Breast epithelium (tissue), 4 donors: ENCODE results near the gene KDM6A. TPM values are rescaled to one million over a fixed set of nuclear protein-coding genes. Genes with fewer than 3 reads are reported as not detected.
"Not testable (repeated sequence)": the region's sequence is repeated elsewhere in the genome, so short reads cannot be mapped to it uniquely, and the experiment has no call there.

ENCODE experiments used
- DNase-seq, 2 donors: peaks; one replicate each; pipeline ENCODE4 v3.0.0-alpha.2; 2019; ENCODE audit warnings: low spot score in 2 of 2
- H3K27ac ChIP-seq, 2 donors: fragments of 200-600 bp; sonication (generic) in 1 of 2; one replicate each; pipeline ENCODE4 v1.5.1; 2016 to 2019; ENCODE audit warnings: mild to moderate bottlenecking in 1 of 2
- H3K27me3 ChIP-seq, 2 donors: fragments of 200-600 bp; sonication (generic) in 1 of 2; one replicate each; pipeline versions ENCODE4 v1.5.1 to v1.6.0; 2017 to 2019; ENCODE audit warnings: control low read depth in 1 of 2, mild to moderate bottlenecking in 1 of 2
- H3K36me3 ChIP-seq: fragments of 200-600 bp; one replicate; pipeline ENCODE4 v1.5.1; 2019
- H3K4me1 ChIP-seq, 2 donors: fragments of 200-600 bp; sonication (generic); one replicate each; pipeline ENCODE4 v1.5.1; 2016 to 2019; ENCODE audit warnings: control low read depth in 1 of 2
- H3K4me3 ChIP-seq, 3 donors: fragments of 200-600 bp; sonication (generic); 1 replicate in 2 of 3; 2 replicates in 1 of 3; pipeline ENCODE4 v1.5.1; 2016 to 2019; ENCODE audit warnings: mild to moderate bottlenecking in 3 of 3, moderate library complexity in 2 of 3
- H3K9me3 ChIP-seq, 2 donors: fragments of 200-600 bp; sonication (generic) in 1 of 2; one replicate each; pipeline ENCODE4 v1.5.1; 2016 to 2019; ENCODE audit warnings: control low read depth in 1 of 2
- CTCF ChIP-seq, 3 donors: fragments of 450-650 bp; IDR thresholded peaks; one replicate each; pipeline ENCODE4 v1.5.1; 2016 to 2017; ENCODE audit warnings: antibody characterized with exemption in 3 of 3, mild to moderate bottlenecking in 3 of 3, moderate library complexity in 3 of 3
- POLR2A ChIP-seq: fragments of 450-650 bp; IDR thresholded peaks from one replicate; pipeline ENCODE4 v1.6.1; 2016; ENCODE audit warnings: antibody characterized with exemption, mild to moderate bottlenecking, moderate library complexity
- POLR2AphosphoS5 ChIP-seq, 3 donors: sonication (generic); formaldehyde crosslinking; IDR thresholded peaks; one replicate each; pipeline ENCODE4 v1.6.1; 2017; ENCODE audit warnings: antibody characterized with exemption in 3 of 3
- intact Hi-C: fragments of 100-400 bp; cut with DNase I; formaldehyde crosslinking; loops from one replicate; pipeline ENCODE4 v1.15.1; 2023; ENCODE audit warnings: low total_unique reads
- total RNA-seq, 3 donors: library from RNA; depleted of rRNA; stranded (reverse); fragments of >200 nt; gene quantifications; one replicate each; pipeline ENCODE4 v1.1.0, GENCODE V29; 2016

Gene KDM6A
- total RNA-seq, 3 donors from 2014 or later, result 27.4 to 109 (median 65.5) TPM

- H3K4me1 ChIP-seq, result no peaks in the 10 kb centered on the region
- no peak overlapping the region for H3K27ac ChIP-seq
- no peaks in the 10 kb centered on the region for H3K9me3 ChIP-seq
- no peaks in the 10 kb centered on the region for H3K36me3 ChIP-seq
- H3K27me3 ChIP-seq, result no peaks in the 10 kb centered on the region
- TF ChIP-seq CTCF (IDR thresholded peaks at IDR 0.05) (no peak), POLR2A (no peak), POLR2AphosphoS5 (IDR thresholded peaks at IDR 0.05) (no peak)
- no peak for DNase-seq
- no peak overlapping the region for H3K4me3 ChIP-seq
- intact Hi-C loops, result no loop called here
Measured at GRCh38 chrX:44843318-44843702, 29.7 kb upstream of the KDM6A start.

- H3K4me3 ChIP-seq, result no peak within 1 kb of the TSS
- H3K36me3 ChIP-seq, result no peaks in the 10 kb centered on the region
- H3K27ac ChIP-seq, result no peak within 1 kb of the TSS
- no peak for DNase-seq
- no peaks in the 10 kb centered on the region for H3K27me3 ChIP-seq
- TF ChIP-seq CTCF (IDR thresholded peaks at IDR 0.05) (no peak), POLR2AphosphoS5 (IDR thresholded peaks at IDR 0.05) (no peak), POLR2A (no peak)
- no peaks in the 10 kb centered on the region for H3K9me3 ChIP-seq
- intact Hi-C loops, result no loop called here
- H3K4me1 ChIP-seq, result no peaks in the 10 kb centered on the region
Measured at GRCh38 chrX:44843753-44844152, 29.2 kb upstream of the KDM6A start, which contains the start of gene DUSP21. Gene DUSP21, plus strand, starts transcription at chrX:44844021. Its CDS starts 112 bp downstream, at chrX:44844133.

- no peaks in the 10 kb centered on the region for H3K27me3 ChIP-seq
- no peak for DNase-seq
- no peaks in the 10 kb centered on the region for H3K4me1 ChIP-seq
- intact Hi-C loops, result no loop called here
- no peaks in the 10 kb centered on the region for H3K9me3 ChIP-seq
- no peak overlapping the region for H3K27ac ChIP-seq
- no peaks in the 10 kb centered on the region for H3K36me3 ChIP-seq
- TF ChIP-seq POLR2A (no peak), POLR2AphosphoS5 (IDR thresholded peaks at IDR 0.05) (no peak), CTCF (IDR thresholded peaks at IDR 0.05) (no peak)
- H3K4me3 ChIP-seq, result no peak overlapping the region
Measured at GRCh38 chrX:44844204-44844603, 28.8 kb upstream of the KDM6A start.

- H3K36me3 ChIP-seq, H3K9me3 ChIP-seq, intact Hi-C loops, DNase-seq, H3K27me3 ChIP-seq, H3K4me3 ChIP-seq, H3K4me1 ChIP-seq, H3K27ac ChIP-seq: not testable (repeated sequence)
Measured at GRCh38 chrX:44850891-44851290, 22.1 kb upstream of the KDM6A start.

GRCh38 chrX:44871114-44871645 lies 1.8 kb upstream of the KDM6A start:
- Histone ChIP-seq H3K36me3 (no peaks in the 10 kb centered on the region), H3K4me1 (peaks cover 3 to 4% of the 10 kb centered on the region in 2 donors), H3K9me3 (no peaks in the 10 kb centered on the region), H3K27me3 (no peaks in the 10 kb centered on the region), H3K27ac (no peak overlapping the region), H3K4me3 (peak overlapping the region in 2 of 3 donors; percentile 75 to 97)
- TF ChIP-seq POLR2AphosphoS5 (IDR thresholded peaks at IDR 0.05), result no peak
- TF ChIP-seq POLR2A, result no peak
- TF ChIP-seq CTCF (IDR thresholded peaks at IDR 0.05), result no peak
- intact Hi-C loops, result no loop called here
- DNase-seq, result no peak
